H9 (cell line): ENCODE results near the gene DDX59. TPM values are rescaled to one million over a fixed set of nuclear protein-coding genes. Genes with fewer than 3 reads are reported as not detected.

Experiments
- DNase-seq: peaks from one replicate; pipeline ENCODE4 v3.0.0-alpha.2; 2017
- H2AFZ ChIP-seq: one replicate; pipeline ENCODE4 v1.6.1; 2013; ENCODE audit warnings: mild to moderate bottlenecking, low read length, control low read depth, moderate library complexity
- H2AK5ac ChIP-seq: 2 replicates; pipeline ENCODE4 v1.6.1; 2013; ENCODE audit warnings: low read length, control low read depth, mixed read lengths; ENCODE audit not compliant: insufficient read length
- H2BK120ac ChIP-seq: one replicate; pipeline ENCODE4 v1.6.1; 2013; ENCODE audit warnings: low read depth, mild to moderate bottlenecking, low read length, control low read depth, inconsistent platforms; ENCODE audit not compliant: poor library complexity, severe bottlenecking
- H2BK12ac ChIP-seq: 2 replicates; pipeline ENCODE4 v1.6.1; 2013; ENCODE audit warnings: low read length, control low read depth, mixed read lengths, low read depth; ENCODE audit not compliant: insufficient read length
- H2BK15ac ChIP-seq: 2 replicates; pipeline ENCODE4 v1.6.1; 2013; ENCODE audit warnings: low read depth, low read length, control low read depth
- H2BK20ac ChIP-seq: one replicate; pipeline ENCODE4 v1.6.1; 2013; ENCODE audit warnings: low read depth, mild to moderate bottlenecking, low read length, control low read depth, inconsistent platforms; ENCODE audit not compliant: poor library complexity, severe bottlenecking
- H2BK5ac ChIP-seq: 2 replicates; pipeline ENCODE4 v1.6.1; 2013; ENCODE audit warnings: low read length, control low read depth, mixed read lengths; ENCODE audit not compliant: insufficient read length
- H3K14ac ChIP-seq: 2 replicates; pipeline ENCODE4 v1.6.1; 2013; ENCODE audit warnings: low read length, control low read depth; ENCODE audit not compliant: insufficient read depth
- H3K18ac ChIP-seq: 2 replicates; pipeline ENCODE4 v1.6.1; 2013; ENCODE audit warnings: low read depth, mild to moderate bottlenecking, mixed read lengths, low read length, control low read depth; ENCODE audit not compliant: insufficient read length
- H3K23ac ChIP-seq: 2 replicates; pipeline ENCODE4 v1.6.1; 2013; ENCODE audit warnings: low read length, control low read depth, mixed read lengths, low read depth; ENCODE audit not compliant: insufficient read length
- H3K23me2 ChIP-seq: 2 replicates; pipeline ENCODE4 v1.6.1; 2013; ENCODE audit warnings: low read depth, mild to moderate bottlenecking, mixed read lengths, low read length, control low read depth; ENCODE audit not compliant: insufficient read length, poor library complexity, severe bottlenecking
- H3K27ac ChIP-seq: 2 replicates; pipeline ENCODE4 v1.5.1; 2013; ENCODE audit warnings: low read length, control low read depth, mixed read lengths, low read depth; ENCODE audit not compliant: insufficient read length
- H3K27me3 ChIP-seq: 2 replicates; pipeline ENCODE4 v1.6.1; 2013; ENCODE audit warnings: low read length, control low read depth, inconsistent platforms; ENCODE audit not compliant: insufficient read depth
- H3K4ac ChIP-seq: 2 replicates; pipeline ENCODE4 v1.6.1; 2013; ENCODE audit warnings: low read depth, mild to moderate bottlenecking, control low read depth, inconsistent platforms, low read length, moderate library complexity
- H3K4me1 ChIP-seq: 2 replicates; pipeline ENCODE4 v1.6.1; 2013; ENCODE audit warnings: low read length, control low read depth, inconsistent platforms; ENCODE audit not compliant: insufficient read depth
- H3K4me2 ChIP-seq: 2 replicates; pipeline ENCODE4 v1.6.1; 2013; ENCODE audit warnings: low read length, control low read depth, mixed read lengths; ENCODE audit not compliant: insufficient read length, insufficient read depth
- H3K56ac ChIP-seq: 2 replicates; pipeline ENCODE4 v1.6.1; 2013; ENCODE audit warnings: low read depth, mild to moderate bottlenecking, mixed read lengths, low read length, control low read depth; ENCODE audit not compliant: insufficient read length
- H3K79me1 ChIP-seq: 2 replicates; pipeline ENCODE4 v1.6.1; 2013; ENCODE audit warnings: low read depth, mild to moderate bottlenecking, moderate library complexity, low read length, control low read depth, inconsistent platforms; ENCODE audit not compliant: insufficient read depth, poor library complexity, severe bottlenecking
- H3K79me2 ChIP-seq: 2 replicates; pipeline ENCODE4 v1.6.1; 2013; ENCODE audit warnings: low read length, control low read depth, inconsistent platforms; ENCODE audit not compliant: insufficient read depth
- H3K9ac ChIP-seq: 2 replicates; pipeline ENCODE4 v1.6.1; 2013; ENCODE audit warnings: low read length, control low read depth, mixed read lengths; ENCODE audit not compliant: insufficient read length; ENCODE audit errors: extremely low read depth
- H3K9me3 ChIP-seq: one replicate; pipeline ENCODE4 v1.6.1; 2013; ENCODE audit warnings: low read depth, low read length, inconsistent platforms; ENCODE audit not compliant: control insufficient read depth
- H3T11ph ChIP-seq: one replicate; pipeline ENCODE4 v1.6.1; 2013; ENCODE audit warnings: mild to moderate bottlenecking, low read length, control low read depth, inconsistent platforms
- H4K20me1 ChIP-seq: one replicate; pipeline ENCODE4 v1.6.1; 2013; ENCODE audit not compliant: control insufficient read depth, insufficient read length, insufficient read depth
- H4K5ac ChIP-seq: 2 replicates; pipeline ENCODE4 v1.6.1; 2013; ENCODE audit warnings: low read depth, mild to moderate bottlenecking, mixed read lengths, low read length, control low read depth; ENCODE audit not compliant: insufficient read length
- H4K8ac ChIP-seq: replicated peaks from 2 replicates; pipeline ENCODE4 v1.6.1; 2013; ENCODE audit warnings: low read length, control low read depth, mixed read lengths, low read depth; ENCODE audit not compliant: insufficient read length
- H4K91ac ChIP-seq: 2 replicates; pipeline ENCODE4 v1.6.1; 2013; ENCODE audit warnings: low read depth, mild to moderate bottlenecking, moderate library complexity, mixed read lengths, low read length, control low read depth; ENCODE audit not compliant: insufficient read length
- H3K27ac Mint-ChIP-seq, 3 experiments: 2 replicates in 2 of 3; 3 replicates in 1 of 3; pipeline ENCODE4 v1.8.0; 2020 to 2021; ENCODE audit warnings: mixed read lengths in 3 of 3, mild to moderate bottlenecking in 1 of 3, moderate library complexity in 1 of 3
- H3K27me3 Mint-ChIP-seq: 2 replicates; pipeline ENCODE4 v1.8.0; 2021; ENCODE audit warnings: low read depth, mild to moderate bottlenecking, moderate library complexity, mixed read lengths
- H3K36me3 Mint-ChIP-seq, 3 experiments: 2 replicates in 2 of 3; 3 replicates in 1 of 3; pipeline ENCODE4 v1.8.0; 2020 to 2021; ENCODE audit warnings: low read depth in 3 of 3, mixed read lengths in 3 of 3; ENCODE audit not compliant: insufficient read depth in 1 of 3
- H3K4me1 Mint-ChIP-seq, 2 experiments: 2 replicates each; pipeline ENCODE4 v1.8.0; 2020; ENCODE audit warnings: mixed read lengths in 2 of 2
- H3K4me3 Mint-ChIP-seq, 2 experiments: 2 replicates in 1 of 2; 3 replicates in 1 of 2; pipeline ENCODE4 v1.8.0; 2020 to 2021; ENCODE audit warnings: mild to moderate bottlenecking in 2 of 2, mixed read lengths in 2 of 2, moderate library complexity in 1 of 2
- H3K9me3 Mint-ChIP-seq, 2 experiments: 2 replicates in 1 of 2; 3 replicates in 1 of 2; pipeline ENCODE4 v1.8.0; 2020; ENCODE audit warnings: mild to moderate bottlenecking in 2 of 2, mixed read lengths in 2 of 2, moderate library complexity in 1 of 2
- CTCF ChIP-seq: fragments of 200-600 bp; sonication (generic); conservative IDR thresholded peaks from 3 replicates; pipeline ENCODE4 v1.8.0; 2021; ENCODE audit warnings: antibody characterized with exemption, mild to moderate bottlenecking
- WGBS: extraction: QIAGEN DNeasy Blood & Tissue Kit; methylation state at CpG from one replicate; pipeline ENCODE4 v1.1.7; 2013; ENCODE audit warnings: missing lambda C conversion rate, low lambda C conversion rate, mixed read lengths; ENCODE audit not compliant: insufficient read length; ENCODE audit errors: extremely low coverage; 5-methylcytosine and 5-hydroxymethylcytosine counted together
- total RNA-seq: library from RNA; stranded (reverse); gene quantifications from 2 replicates; pipeline ENCODE4 v1.2.1, GENCODE V29; 2021

The DDX59 gene
- total RNA-seq, 1 experiment from 2014 or later = 14.0 TPM

GRCh38 chr1:200666309-200666708 lies 3.4 kb downstream of the DDX59 start:
- Histone ChIP-seq H3K56ac (no peak overlapping the region), H3K23ac (no peak overlapping the region), H3K9me3 (no peaks in the 10 kb centered on the region), H3K79me2 (no peaks in the 10 kb centered on the region), H3T11ph (no peak overlapping the region), H4K91ac (no peak overlapping the region), H3K4me2 (no peak overlapping the region), H2BK15ac (no peak overlapping the region), H4K20me1 (no peaks in the 10 kb centered on the region), H3K4me1 (peaks cover 10% of the 10 kb centered on the region; the same call in 1 of the 2 replicates), H3K4ac (no peak overlapping the region), H2BK120ac (no peak overlapping the region), H3K9ac (no peak overlapping the region), H3K18ac (no peak overlapping the region), H3K27me3 (no peaks in the 10 kb centered on the region), H2BK5ac (no peak overlapping the region), H2AFZ (no peak overlapping the region), H3K79me1 (peaks cover 4% of the 10 kb centered on the region), H3K14ac (no peak overlapping the region; the same call in 1 of the 2 replicates), H3K23me2 (peaks cover 8% of the 10 kb centered on the region), H4K8ac (no peak overlapping the region), H2BK20ac (no peak overlapping the region), H2BK12ac (no peak overlapping the region), H2AK5ac (no peak overlapping the region), H4K5ac (no peak overlapping the region), H3K27ac (no peak overlapping the region)
- Mint-ChIP-seq H3K27ac (peak overlapping the region; percentile 45 to 95 (median 94); a peak in 6 of 7 replicates), H3K4me3 (peak overlapping the region in 1 of 2 experiments; percentile 59; a peak in 3 of 5 replicates), H3K27me3 (no peaks in the 10 kb centered on the region), H3K9me3 (no peaks in the 10 kb centered on the region), H3K36me3 (peaks cover 12 to 47% (median 44%) of the 10 kb centered on the region in 3 experiments), H3K4me1 (peaks cover 33 to 43% of the 10 kb centered on the region in 2 experiments)
- TF ChIP-seq CTCF = no peak
- no CpG with 5 or more reads among the region's 8 CpGs for WGBS
- DNase-seq = no peak
